WTC11 (cell line): ENCODE results near the gene LSM2. TPM values are rescaled to one million over a fixed set of nuclear protein-coding genes. Genes with fewer than 3 reads are reported as not detected.
"Not testable (repeated sequence)": the region's sequence is repeated elsewhere in the genome, so short reads cannot be mapped to it uniquely, and the experiment has no call there.

Experiments used
- ATAC-seq: fragments of 200-7000 bp; cut with Tn5 transposase; 2 replicates; pipeline ENCODE4 v1.10.0; 2021; ENCODE audit warnings: mild to moderate bottlenecking, moderate library complexity
- CTCF ChIA-PET: fragments of 300-600 bp; sonication (Branson Sonifier 250); formaldehyde crosslinking; loops from one replicate; lab custom pipeline; 2021; ENCODE audit warnings: antibody characterized with exemption; lab: Charles Lee
- POLR2A ChIA-PET: fragments of 350-600 bp; sonication (Branson Sonifier 250); formaldehyde crosslinking; loops from one replicate; lab custom pipeline; 2021; ENCODE audit warnings: antibody characterized with exemption; lab: Charles Lee
- DNase-seq: peaks from one replicate; pipeline ENCODE4 v3.0.0; 2021; ENCODE audit warnings: low spot score
- H3K27ac Mint-ChIP-seq: 2 replicates; pipeline ENCODE4 v1.8.0; 2021; ENCODE audit warnings: mixed read lengths
- H3K27me3 Mint-ChIP-seq: 2 replicates; pipeline ENCODE4 v1.8.0; 2021; ENCODE audit warnings: low read depth, mild to moderate bottlenecking, moderate library complexity, mixed read lengths
- H3K36me3 Mint-ChIP-seq: 2 replicates; pipeline ENCODE4 v1.8.0; 2021; ENCODE audit warnings: mixed read lengths
- H3K4me1 Mint-ChIP-seq: 2 replicates; pipeline ENCODE4 v1.8.0; 2022; ENCODE audit warnings: mixed read lengths
- H3K4me3 Mint-ChIP-seq: 2 replicates; pipeline ENCODE4 v1.8.0; 2021; ENCODE audit warnings: mild to moderate bottlenecking, moderate library complexity, mixed read lengths
- H3K9me3 Mint-ChIP-seq: 2 replicates; pipeline ENCODE4 v1.8.0; 2021; ENCODE audit warnings: mixed read lengths
- EMX1 ChIP-seq: fragments of 250-450 bp; sonication (Bioruptor Pico); IDR thresholded peaks from 2 replicates; pipeline ENCODE4 v1.8.0; 2021; ENCODE audit warnings: mild to moderate bottlenecking
- FOXJ3 ChIP-seq: sonication (generic); formaldehyde crosslinking; IDR thresholded peaks from 2 replicates; pipeline ENCODE4 v1.9.0; 2021; ENCODE audit warnings: missing genetic modification reagents, mild to moderate bottlenecking, borderline replicate concordance
- MAX ChIP-seq: sonication (generic); formaldehyde crosslinking; IDR thresholded peaks from 2 replicates; pipeline ENCODE4 v1.8.0; 2022; ENCODE audit warnings: mild to moderate bottlenecking, missing genetic modification reagents
- NR2C2 ChIP-seq: sonication (generic); formaldehyde crosslinking; IDR thresholded peaks from 2 replicates; pipeline ENCODE4 v1.8.0; 2022; ENCODE audit warnings: mild to moderate bottlenecking, missing genetic modification reagents
- OVOL2 ChIP-seq: fragments of 250-450 bp; sonication (Bioruptor Pico); IDR thresholded peaks from 2 replicates; pipeline ENCODE4 v1.9.0; 2021; ENCODE audit warnings: mild to moderate bottlenecking, borderline replicate concordance
- STAT6 ChIP-seq: sonication (generic); formaldehyde crosslinking; conservative IDR thresholded peaks from 2 replicates; pipeline ENCODE4 v1.8.1; 2023; ENCODE audit warnings: mild to moderate bottlenecking, low read depth, missing genetic modification reagents, moderate library complexity
- ZSCAN18 ChIP-seq: fragments of 250-450 bp; sonication (Bioruptor Pico); IDR thresholded peaks from 2 replicates; pipeline ENCODE4 v2.1.2; 2022; ENCODE audit warnings: mild to moderate bottlenecking, moderate library complexity
- total RNA-seq: library from RNA; stranded (reverse); gene quantifications from 3 replicates; pipeline ENCODE4 v1.2.3, GENCODE V29; 2021
- TF ChIP-seq, protein P1 (sequence below): sonication (generic); formaldehyde crosslinking; IDR thresholded peaks from 2 replicates; pipeline ENCODE4 v1.8.1; 2023; ENCODE audit warnings: mild to moderate bottlenecking, missing genetic modification reagents, moderate library complexity
- TF ChIP-seq, protein P2 (sequence below): sonication (generic); formaldehyde crosslinking; IDR thresholded peaks from 2 replicates; pipeline ENCODE4 v1.8.0; 2023; ENCODE audit warnings: missing genetic modification reagents
- TF ChIP-seq, protein P3 (sequence below): sonication (generic); formaldehyde crosslinking; conservative IDR thresholded peaks from 2 replicates; pipeline ENCODE4 v1.8.1; 2022; ENCODE audit warnings: mild to moderate bottlenecking, missing genetic modification reagents
- TF ChIP-seq, protein P4 (sequence below): fragments of 250-450 bp; sonication (Bioruptor Pico); conservative IDR thresholded peaks from 2 replicates; pipeline ENCODE4 v1.9.0; 2021; ENCODE audit warnings: mild to moderate bottlenecking

LSM2 gene
- total RNA-seq, 1 experiment from 2014 or later: 104 TPM

- no peak overlapping the region for H3K27ac Mint-ChIP-seq
- ATAC-seq (no peak), DNase-seq (no peak)
- H3K36me3 Mint-ChIP-seq: no peaks in the 10 kb centered on the region
- ChIA-PET POLR2A (no interaction called here), CTCF (interaction anchor here (1.7 kb wide), 1 partner anchor 16 kb away, joined by 6 read pairs; the partner anchor contains the start of gene VARS1)
- TF ChIP-seq STAT6 (CRISPR knock-in tag): no peak
- TF ChIP-seq, all 79 proteins: peak for 0
- Mint-ChIP-seq H3K9me3 (no peaks in the 10 kb centered on the region), H3K4me3 (no peak overlapping the region), H3K27me3 (no peaks in the 10 kb centered on the region; the same call in 1 of the 2 replicates), H3K4me1 (peaks cover 7% of the 10 kb centered on the region)
Measured at GRCh38 chr6:31811645-31812044, 4.9 kb upstream of the LSM2 start.

DNA sequence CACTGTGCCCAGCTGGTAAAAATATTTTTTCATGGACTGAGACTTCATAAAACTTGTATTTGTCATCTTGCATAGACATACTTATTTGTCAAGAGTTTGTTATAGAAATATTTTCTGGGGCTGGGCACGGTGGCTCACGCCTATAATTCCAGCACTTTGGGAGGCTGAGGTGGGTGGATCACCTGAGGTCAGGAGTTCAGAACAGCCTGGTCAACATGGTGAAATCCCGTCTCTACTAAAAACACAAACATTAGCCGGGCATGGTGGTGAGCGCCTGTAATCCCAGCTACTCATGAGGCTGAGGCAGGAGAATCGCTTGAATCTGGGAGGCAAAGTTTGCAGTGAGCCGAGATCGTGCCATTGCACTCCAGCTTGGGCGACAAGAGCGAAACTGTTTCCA is 1.8 kb upstream of the LSM2 start:
- DNase-seq, H3K36me3 Mint-ChIP-seq, POLR2A ChIA-PET, H3K9me3 Mint-ChIP-seq, H3K27me3 Mint-ChIP-seq, H3K4me3 Mint-ChIP-seq, ATAC-seq, H3K27ac Mint-ChIP-seq: not testable (repeated sequence)
- CTCF ChIA-PET: interaction anchor here (1.1 kb wide), 1 partner anchor 13 kb away, joined by 3 read pairs; no protein-coding TSS in a partner anchor
- peaks cover 11% of the 10 kb centered on the region for H3K4me1 Mint-ChIP-seq

GRCh38 chr6:31805939-31806469 is 762 bp downstream of the LSM2 start:
- TF ChIP-seq OVOL2: no peak
- TF ChIP-seq, protein P1, sequence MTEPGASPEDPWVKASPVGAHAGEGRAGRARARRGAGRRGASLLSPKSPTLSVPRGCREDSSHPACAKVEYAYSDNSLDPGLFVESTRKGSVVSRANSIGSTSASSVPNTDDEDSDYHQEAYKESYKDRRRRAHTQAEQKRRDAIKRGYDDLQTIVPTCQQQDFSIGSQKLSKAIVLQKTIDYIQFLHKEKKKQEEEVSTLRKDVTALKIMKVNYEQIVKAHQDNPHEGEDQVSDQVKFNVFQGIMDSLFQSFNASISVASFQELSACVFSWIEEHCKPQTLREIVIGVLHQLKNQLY (CRISPR knock-in tag): no peak
- TF ChIP-seq ZSCAN18 (CRISPR knock-in tag): no peak
- CTCF ChIA-PET: interaction anchor here (1.0 to 2.7 kb wide), 11 partner anchors 9 to 260 kb away, joined by 3 to 30 read pairs (median 9); partner anchors contain the start of genes ATP6V1G2, HSPA1A, HSPA1L and NEU1
- H3K4me1 Mint-ChIP-seq: peaks cover 9% of the 10 kb centered on the region
- peaks cover 23% of the 10 kb centered on the region for H3K36me3 Mint-ChIP-seq
- POLR2A ChIA-PET: interaction anchor here (1.1 to 1.9 kb wide), 7 partner anchors 8 to 76 kb away, joined by 3 to 23 read pairs (median 5); partner anchors contain the start of genes HSPA1A, HSPA1B and HSPA1L
- no peaks in the 10 kb centered on the region; the same call in 1 of the 2 replicates for H3K27me3 Mint-ChIP-seq
- no peak for DNase-seq
- ATAC-seq: no peak
- H3K27ac Mint-ChIP-seq: peak overlapping the region; percentile 99
- H3K4me3 Mint-ChIP-seq: peak overlapping the region; percentile 99
- H3K9me3 Mint-ChIP-seq: no peaks in the 10 kb centered on the region

DNA sequence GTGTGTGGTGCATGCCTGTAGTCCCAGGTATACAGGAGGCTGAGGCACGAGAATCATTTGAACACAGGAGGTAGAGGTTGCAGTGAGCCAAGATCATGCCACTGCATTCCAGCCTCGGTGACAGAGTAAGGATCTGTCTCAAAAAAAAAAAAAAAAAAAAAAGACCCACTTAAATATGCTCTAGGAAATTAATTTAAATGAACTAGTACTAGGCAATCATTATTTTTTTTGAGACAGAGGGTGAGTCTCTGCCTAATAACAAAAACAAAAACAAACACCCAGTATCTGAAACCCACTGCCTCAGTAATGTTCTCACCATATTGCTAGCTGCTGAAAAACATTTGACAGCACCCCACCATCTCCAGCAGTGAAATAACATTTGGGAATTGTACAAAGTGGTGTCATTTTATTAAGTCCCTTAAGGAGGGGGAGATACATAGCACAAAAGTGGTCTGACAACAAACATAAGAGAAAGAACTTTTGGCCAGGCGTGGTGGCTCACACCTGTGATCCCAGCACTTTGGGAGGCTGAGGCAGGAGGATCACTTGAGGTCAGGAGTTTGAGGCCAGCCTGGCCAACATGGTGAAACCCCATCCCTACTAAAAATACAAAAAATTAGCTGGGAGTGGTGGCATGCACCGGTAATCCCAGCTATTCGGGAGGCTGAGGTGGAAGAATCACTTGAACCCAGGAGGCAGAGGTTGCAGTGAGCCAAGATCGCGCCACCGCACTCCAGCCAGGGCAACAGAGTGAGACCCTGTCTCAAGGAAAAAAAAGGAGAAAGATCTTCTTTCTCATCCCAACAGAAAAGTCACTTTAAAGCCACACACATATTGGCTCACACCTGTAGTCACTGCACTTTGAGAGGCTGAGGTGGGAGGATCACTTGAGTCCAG is 5.5 kb downstream of the LSM2 start:
- POLR2A ChIA-PET: interaction anchor here (0.6 kb wide), 1 partner anchor 29 kb away, joined by 6 read pairs; no protein-coding TSS in a partner anchor
- not testable (repeated sequence) for H3K4me3 Mint-ChIP-seq
- CTCF ChIA-PET: interaction anchor here (1.4 kb wide), 1 partner anchor 28 kb away, joined by 4 read pairs; no protein-coding TSS in a partner anchor

GRCh38 chr6:31799781-31800180 is 7.0 kb downstream of the LSM2 start:
- H3K4me3 Mint-ChIP-seq: no peak overlapping the region
- no peaks in the 10 kb centered on the region for H3K9me3 Mint-ChIP-seq
- CTCF ChIA-PET: interaction anchor here (0.7 to 1.5 kb wide), 4 partner anchors 9 to 153 kb away, joined by 3 to 5 read pairs (median 4); no protein-coding TSS in a partner anchor
- peaks cover 23% of the 10 kb centered on the region for H3K36me3 Mint-ChIP-seq
- H3K4me1 Mint-ChIP-seq: no peaks in the 10 kb centered on the region
- no peak overlapping the region for H3K27ac Mint-ChIP-seq
- no peak for ATAC-seq
- DNase-seq: no peak
- no peaks in the 10 kb centered on the region for H3K27me3 Mint-ChIP-seq
- POLR2A ChIA-PET: no interaction called here
- no peak for TF ChIP-seq EMX1 (CRISPR knock-in tag)
- TF ChIP-seq, protein P2, sequence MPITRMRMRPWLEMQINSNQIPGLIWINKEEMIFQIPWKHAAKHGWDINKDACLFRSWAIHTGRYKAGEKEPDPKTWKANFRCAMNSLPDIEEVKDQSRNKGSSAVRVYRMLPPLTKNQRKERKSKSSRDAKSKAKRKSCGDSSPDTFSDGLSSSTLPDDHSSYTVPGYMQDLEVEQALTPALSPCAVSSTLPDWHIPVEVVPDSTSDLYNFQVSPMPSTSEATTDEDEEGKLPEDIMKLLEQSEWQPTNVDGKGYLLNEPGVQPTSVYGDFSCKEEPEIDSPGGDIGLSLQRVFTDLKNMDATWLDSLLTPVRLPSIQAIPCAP (CRISPR knock-in tag): no peak
- no peak for TF ChIP-seq MAX
- no peak for TF ChIP-seq NR2C2 (CRISPR knock-in tag)
- TF ChIP-seq, protein P3, sequence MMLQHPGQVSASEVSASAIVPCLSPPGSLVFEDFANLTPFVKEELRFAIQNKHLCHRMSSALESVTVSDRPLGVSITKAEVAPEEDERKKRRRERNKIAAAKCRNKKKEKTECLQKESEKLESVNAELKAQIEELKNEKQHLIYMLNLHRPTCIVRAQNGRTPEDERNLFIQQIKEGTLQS (CRISPR knock-in tag): no peak
- TF ChIP-seq, protein P4, sequence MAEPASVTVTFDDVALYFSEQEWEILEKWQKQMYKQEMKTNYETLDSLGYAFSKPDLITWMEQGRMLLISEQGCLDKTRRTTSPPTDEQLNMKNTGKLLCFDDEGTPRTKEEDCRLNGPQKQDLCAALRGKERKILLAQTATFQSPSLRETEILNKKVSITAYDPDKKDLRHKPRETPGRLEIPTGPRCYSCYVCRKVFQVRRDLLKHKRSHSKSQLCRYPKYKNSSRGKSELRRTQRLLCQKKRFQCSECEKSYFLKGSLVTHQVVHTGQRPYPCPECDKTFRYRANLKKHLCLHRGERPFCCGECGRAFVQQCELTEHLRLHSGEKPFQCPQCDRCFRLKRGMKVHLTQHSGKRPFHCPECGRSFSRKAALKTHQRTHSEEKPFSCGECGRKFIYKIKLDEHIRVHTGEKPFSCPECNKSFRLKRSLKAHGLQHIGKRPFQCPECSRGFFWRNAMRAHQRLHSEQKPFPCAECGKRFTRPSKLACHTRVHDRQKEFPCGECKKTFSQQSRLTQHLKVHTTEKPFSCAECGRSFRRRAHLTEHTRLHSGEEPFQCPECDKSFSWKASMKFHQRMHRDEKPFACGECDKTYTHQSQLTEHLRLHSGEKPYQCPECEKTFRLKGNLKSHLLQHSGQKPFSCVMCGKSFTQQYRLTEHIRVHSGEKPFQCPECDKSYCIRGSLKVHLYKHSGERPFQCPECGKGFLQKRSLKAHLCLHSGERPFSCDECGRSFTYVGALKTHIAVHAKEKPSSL (CRISPR knock-in tag): no peak
- no peak for TF ChIP-seq ZSCAN18 (CRISPR knock-in tag)
- no peak for TF ChIP-seq FOXJ3

More for the DNA sequence above, 5.5 kb downstream of the LSM2 start:
- not testable (repeated sequence) for H3K27me3 Mint-ChIP-seq, H3K4me1 Mint-ChIP-seq, ATAC-seq, H3K27ac Mint-ChIP-seq, H3K9me3 Mint-ChIP-seq, DNase-seq
- peaks cover 26% of the 10 kb centered on the region for H3K36me3 Mint-ChIP-seq
